Activated CD4-positive, alpha-beta T cell treated with anti-CD3 and anti-CD28 coated beads, Interleukin-2, amount 50 U/mL, for 48 hours (primary cell): ENCODE data around the gene KIF1C.
"Not testable (repeated sequence)": the region's sequence is repeated elsewhere in the genome, so short reads cannot be mapped to it uniquely, and the experiment has no call there.

Experiments
- DNase-seq, 2 experiments: peaks; one replicate each; pipeline ENCODE4 v3.0.0-alpha.2; 2020

KIF1C gene

DNA sequence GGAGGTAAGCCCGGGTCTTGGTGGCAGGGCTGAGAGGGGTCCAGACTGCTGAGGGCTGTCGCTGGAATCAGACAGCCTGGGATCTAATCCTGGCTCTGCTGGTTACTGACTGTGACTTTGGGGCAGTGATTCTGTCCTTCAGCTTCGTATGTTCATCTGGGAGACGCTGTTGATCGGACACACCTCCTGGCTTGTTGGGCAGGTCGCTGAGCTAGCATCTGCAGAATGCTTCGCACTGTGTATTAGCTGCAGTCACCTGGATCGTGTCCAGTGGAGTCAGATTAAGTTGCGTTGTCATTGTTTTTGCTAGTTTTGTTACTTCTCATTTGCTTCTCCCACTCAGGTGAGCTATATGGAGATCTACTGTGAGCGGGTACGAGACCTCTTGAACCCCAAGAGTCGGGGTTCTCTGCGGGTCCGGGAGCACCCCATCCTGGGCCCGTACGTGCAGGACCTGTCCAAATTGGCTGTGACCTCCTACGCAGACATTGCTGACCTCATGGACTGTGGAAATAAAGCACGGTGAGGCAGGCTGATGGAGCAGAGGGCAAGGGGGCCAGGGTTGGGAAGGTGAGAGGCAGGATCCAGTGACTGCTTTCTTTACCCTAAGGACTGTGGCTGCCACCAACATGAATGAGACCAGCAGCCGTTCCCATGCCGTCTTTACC lies 4.5 kb downstream of the KIF1C start:
- DNase-seq = no peak

DNA sequence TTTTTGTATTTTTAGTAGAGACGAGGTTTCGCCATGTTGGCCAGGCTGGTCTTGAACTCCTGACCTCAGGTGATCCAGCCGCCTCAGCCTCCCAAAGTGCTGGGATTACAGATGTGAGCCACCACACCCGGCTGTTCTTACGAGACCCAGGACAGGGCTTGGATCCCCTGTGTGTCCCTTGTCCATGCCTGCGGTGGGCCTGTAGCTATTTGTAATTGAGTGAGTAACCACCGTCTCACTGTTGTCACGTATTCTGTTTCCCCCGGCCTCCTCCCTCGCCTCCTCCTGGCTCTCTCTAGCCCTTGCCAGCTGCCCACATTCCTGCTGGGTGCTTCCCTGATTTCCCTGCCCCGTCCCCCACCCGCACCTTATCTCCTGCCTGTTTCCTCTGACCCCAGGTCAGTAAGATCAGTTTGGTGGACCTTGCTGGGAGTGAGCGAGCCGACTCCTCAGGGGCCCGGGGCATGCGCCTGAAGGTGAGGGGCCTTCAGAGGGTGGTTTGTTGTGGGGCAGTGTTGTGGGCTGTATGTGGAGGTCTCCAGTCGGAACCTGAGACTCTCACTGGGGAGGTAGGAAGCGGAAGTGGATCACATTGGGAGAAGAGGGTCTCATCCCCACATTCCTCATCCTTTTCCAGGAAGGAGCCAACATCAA lies 5.6 kb downstream of the KIF1C start:
- no peak for DNase-seq

DNA sequence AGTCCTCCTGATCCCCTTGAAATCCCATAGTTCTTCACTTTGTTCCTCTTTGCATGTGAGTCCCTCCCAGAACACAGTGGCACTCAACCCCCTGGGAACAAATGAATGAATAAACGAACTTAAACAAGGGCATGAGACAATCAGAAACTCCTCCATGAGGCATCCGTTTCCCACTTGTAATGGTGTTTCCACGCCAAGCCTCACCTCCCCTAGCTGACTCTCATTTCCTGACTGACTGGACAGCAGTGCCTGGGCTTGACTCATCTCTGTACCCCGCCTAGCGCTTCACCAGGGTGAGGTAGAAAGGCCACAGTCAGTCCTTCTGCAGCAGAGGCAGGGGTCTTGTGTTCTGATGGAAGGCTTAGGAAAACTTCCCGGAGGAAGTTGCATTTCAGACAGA lies 14.2 kb downstream of the KIF1C start:
- peak; percentile 48 to 60 for DNase-seq

DNA sequence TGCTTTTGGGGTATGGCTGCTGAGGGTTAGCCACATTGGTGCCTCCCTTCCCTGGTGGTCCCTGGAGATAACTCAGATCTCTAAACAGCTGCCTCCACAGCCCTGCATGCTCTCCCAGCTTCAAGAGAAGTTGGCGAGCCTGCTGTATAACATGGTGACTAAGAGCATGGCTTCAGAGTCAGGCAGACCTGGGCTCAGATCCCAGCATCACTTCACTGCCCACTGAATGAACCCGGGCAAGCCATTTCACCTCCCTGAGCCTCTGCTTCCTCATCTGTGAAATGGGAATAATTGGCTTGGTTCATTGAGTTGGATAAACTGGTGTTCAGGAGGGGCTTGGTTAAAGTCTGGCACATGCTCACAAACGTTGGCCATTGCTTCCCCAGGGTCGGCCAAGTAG lies 16.6 kb downstream of the KIF1C start:
- DNase-seq = no peak

DNA sequence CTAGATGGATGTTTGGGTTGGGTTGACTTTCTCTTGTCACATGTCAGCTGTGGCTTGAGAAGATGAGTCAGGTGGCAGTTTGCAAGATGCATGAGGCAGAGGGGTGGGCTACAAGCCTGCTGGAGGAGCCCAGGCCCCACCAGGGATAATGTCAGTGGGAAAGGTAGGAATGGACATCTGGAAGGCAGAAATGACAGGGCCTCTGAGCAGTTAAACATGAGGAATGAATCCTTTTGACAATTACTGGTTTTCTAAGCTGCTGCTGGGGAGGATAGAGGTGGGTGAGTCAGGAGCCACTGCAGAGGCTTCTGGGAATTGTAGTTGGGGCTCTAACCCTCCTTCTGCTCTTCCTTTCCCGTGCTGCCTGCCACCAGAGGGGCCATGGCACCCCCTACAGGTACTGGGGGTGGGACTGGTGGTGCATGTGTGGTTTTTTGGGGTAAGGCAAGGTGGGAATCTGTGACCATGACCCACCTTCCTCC lies 21.8 kb downstream of the KIF1C start:
- peak; percentile 28 to 34 for DNase-seq

DNA sequence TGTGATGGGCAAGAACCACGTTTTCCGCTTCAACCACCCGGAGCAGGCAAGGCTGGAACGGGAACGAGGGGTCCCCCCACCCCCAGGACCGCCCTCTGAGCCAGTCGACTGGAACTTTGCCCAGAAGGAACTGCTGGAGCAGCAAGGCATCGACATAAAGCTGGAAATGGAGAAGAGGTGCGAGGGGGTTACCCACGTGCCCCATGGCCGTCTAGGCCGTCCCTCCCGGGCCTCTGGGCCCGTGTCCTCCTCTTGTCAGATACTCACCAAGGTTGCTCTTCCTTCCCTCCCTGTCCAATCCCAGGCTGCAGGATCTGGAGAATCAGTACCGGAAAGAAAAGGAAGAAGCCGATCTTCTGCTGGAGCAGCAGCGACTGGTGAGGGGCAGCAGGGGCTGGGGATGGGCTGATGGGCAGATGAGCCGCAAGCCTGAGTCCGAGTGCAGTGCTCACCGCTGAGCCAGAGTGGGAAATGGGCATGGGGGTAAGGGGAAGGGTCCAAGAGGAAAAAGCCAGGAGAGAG lies 22.8 kb downstream of the KIF1C start:
- DNase-seq = no peak

DNA sequence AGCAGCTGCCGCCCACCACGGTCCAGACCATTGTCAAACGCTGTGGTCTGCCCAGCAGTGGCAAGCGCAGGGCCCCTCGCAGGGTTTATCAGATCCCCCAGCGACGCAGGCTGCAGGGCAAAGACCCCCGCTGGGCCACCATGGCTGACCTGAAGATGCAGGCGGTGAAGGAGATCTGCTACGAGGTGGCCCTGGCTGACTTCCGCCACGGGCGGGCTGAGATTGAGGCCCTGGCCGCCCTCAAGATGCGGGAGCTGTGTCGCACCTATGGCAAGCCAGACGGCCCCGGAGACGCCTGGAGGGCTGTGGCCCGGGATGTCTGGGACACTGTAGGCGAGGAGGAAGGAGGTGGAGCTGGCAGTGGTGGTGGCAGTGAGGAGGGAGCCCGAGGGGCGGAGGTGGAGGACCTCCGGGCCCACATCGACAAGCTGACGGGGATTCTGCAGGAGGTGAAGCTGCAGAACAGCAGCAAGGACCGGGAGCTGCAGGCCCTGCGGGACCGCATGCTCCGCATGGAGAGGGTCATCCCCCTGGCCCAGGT lies 24.5 kb downstream of the KIF1C start:
- no peak for DNase-seq

DNA sequence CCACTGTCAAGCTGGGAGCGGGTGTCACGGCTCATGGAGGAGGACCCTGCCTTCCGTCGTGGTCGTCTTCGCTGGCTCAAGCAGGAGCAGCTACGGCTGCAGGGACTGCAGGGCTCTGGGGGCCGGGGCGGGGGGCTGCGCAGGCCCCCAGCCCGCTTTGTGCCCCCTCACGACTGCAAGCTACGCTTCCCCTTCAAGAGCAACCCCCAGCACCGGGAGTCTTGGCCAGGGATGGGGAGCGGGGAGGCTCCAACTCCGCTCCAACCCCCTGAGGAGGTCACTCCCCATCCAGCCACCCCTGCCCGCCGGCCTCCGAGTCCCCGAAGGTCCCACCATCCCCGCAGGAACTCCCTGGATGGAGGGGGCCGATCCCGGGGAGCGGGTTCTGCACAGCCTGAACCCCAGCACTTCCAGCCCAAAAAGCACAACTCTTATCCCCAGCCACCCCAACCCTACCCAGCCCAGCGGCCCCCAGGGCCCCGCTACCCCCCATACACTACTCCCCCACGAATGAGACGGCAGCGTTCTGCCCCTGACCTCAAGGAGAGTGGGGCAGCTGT lies 25.9 kb downstream of the KIF1C start:
- DNase-seq = no peak

DNA sequence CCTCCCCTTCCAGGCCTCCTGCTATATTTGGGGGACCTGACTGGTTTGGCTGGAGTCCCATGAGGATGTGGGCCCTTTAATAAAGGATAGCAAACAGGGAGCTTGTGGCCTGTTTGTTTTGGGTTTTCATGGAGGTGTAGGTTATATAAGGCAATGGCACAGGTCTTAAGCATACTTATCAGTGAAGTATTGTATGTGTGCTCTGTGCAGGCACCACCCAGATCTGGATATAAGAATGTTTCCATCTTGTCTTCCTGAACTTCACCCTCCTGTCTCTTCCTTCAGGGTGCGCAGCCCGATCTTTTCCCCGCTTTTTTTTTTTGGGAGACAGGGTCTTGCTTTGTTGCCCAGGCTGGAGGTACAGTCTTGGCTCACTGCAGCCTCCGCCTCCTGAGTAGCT lies 26.9 kb downstream of the KIF1C start:
- DNase-seq = no peak

DNA sequence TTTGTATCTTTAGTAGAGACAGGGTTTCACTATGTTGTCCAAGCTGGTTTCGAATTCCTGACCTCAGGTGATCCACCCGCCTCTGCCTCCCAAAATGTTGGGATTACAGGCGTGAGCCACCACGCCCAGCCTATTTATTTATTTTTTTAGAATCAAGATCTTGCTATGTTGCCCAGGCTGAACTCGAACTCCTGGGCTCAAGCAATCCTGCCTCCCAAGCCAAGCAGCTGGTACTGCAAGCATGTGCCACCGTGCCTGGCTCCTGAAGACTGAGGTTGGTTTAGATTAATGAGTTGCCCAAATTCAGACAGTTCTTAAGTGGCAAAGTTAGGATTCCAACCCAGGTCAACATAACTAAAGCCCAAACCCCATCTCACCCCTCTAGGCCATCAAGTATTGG lies 29.5 kb downstream of the KIF1C start:
- no peak for DNase-seq

DNA sequence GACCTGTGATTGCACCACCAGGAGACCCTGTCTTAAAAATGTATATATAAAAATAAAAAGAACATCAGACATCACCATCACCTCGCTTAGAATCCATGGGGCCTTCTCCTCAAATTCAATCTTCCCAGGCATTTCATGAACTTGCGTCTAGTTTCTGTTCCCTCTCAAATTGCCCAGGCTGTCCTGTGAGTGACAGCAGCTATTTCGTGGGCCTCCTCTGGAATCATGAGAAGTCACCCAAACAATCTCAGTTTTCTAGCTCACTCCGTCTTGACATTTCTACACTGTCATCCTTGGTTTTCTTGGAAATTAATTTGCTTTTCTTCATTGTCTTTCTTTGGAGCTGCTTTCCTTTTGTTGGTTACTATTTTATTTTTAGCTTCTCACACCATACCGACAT lies 30.2 kb downstream of the KIF1C start:
- DNase-seq = no peak

DNA sequence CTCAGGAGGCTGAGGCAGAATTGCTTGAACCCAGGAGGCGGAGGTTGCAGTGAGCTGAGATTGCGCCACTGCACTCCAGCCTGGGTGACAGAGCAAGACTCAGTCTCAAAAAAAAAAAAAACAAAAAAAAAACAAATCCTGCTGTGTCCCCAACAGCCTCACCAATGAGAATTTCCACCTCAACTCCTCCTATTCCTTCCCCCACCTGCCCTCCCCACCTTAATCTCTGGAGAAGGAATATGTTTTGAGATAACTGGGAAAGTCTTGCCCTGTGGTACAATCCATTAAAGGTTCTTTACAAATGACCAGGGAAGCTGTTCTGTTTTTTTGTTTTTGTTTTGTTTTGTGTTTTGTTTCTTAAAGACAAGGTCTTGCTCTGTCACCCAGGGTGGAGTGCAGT lies 32.4 kb downstream of the KIF1C start:
- not testable (repeated sequence) for DNase-seq

DNA sequence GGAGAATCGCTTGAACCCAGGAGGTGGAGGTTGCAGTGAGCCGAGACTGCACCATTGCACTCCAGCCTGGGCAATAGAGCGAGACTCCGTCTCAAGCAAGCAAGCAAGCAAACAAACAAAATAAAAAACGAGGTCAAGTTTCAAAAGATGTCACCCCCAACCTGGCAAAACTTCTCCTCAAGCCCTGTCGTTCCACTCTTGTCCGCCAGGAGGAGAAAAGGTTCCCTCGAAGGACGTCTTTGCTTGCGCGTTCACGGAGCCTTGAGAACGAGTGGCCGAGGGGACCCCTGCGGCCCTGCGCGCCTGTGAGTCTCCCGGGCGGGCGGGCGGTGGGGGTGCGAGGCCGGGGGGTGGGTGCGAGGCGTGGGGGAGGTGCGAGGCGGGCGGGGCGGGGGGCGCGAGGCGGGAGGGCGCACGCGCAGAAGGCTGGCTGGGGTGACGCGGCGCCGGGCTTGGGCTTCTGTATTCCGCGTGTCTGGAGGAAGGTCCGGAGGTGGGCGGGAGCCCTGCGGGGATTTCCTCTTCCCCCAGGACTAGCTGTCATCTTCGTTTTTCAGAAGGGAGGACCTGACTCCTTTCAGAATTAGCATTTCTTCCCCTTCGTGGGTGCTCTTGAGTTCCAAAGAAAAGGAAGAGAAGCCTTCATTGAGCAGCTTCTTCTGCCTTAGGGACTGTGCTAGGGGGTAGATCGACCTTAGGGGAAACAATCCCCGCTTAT lies 33.8 kb downstream of the KIF1C start:
- peak; percentile 87 to 91 for DNase-seq

DNA sequence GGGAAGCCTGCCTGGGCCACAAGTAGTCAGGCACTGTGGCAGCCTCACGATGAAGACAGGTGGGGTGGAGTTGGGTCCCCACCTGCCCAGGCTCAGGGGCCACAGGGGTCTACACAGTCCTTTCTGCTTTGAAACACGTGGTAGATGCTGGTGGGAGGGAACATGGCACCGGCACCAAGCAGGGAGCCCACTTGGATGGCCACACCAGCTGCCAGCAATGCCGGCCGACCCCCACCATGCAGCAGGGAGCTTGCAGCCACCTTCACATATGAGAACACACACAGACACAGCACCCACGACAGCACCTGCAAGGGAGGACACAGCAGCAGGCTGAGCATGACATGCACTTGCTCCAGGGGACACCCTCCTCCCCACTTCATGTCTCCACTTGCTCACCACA lies 35.1 kb downstream of the KIF1C start:
- DNase-seq = no peak

DNA sequence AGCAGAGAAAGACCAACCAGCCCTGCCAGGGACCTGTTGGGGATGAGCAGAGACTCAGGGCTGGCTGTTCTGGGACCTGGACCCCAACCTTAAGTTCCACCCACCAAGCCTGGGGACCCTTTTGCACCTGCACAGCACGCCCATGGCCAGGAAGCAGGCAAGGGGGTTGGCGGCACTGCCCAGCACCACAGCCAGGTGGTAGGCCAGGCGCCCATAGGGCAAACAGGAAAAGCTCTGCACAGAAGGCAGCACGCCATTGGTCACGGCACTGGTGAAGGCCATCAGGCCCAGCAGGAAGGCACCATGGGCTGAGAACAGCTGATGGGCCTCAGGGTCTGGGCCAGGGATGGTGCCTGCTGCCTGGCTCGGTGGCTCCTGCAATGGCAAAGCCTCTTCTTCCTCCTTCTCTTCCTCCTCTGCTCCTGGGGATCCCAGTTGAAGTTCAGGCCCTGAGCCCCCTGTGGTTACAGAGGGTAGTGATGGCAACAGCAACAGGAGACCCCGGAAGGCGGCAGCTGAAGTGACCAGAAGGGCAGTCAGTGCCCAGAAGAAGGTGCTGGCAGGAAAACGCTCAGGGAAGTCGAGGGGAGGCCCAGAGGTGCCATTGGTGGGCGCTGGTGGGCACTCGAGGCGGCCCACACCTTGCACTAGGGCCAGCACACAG lies 35.7 kb downstream of the KIF1C start:
- DNase-seq = no peak

DNA sequence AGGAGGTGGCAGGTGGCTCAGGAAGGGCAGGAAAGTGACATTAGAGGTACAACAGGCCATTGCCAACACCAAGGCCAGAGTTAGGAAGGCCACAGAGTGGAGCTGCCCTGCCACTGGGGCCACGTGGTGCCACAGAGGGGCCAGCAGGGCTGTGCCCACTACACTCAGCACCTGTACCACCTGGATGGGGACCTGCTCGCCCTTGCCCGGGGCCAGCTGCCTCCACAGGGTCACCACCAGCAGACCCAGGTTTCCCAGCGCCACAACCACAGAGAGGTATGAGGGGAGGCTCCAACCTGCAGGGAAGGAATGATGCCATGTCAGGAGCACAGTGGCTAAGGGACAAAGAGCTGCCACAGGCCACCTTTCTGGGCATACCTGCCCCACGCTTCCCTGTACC lies 36.3 kb downstream of the KIF1C start:
- DNase-seq = no peak

DNA sequence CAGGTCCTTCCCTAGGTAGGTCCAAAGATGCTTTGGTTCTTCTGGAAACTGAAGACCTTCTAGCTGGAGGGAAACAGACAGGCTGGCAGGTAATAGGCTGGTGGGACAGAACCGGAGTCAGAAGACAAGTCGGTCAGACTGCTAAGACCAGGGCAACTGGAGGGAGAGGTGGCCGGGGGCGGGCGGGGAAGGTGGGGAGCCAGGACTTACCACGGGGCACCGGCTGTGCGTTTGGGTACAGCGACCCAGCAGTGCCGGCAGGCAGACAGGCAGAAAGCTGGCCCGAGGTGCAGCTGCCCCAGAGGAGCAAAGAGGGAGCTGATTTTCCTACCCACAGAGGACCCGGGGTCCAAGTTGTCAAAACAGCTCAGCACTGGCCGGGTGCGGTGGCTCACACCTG lies 36.9 kb downstream of the KIF1C start:
- no peak for DNase-seq

DNA sequence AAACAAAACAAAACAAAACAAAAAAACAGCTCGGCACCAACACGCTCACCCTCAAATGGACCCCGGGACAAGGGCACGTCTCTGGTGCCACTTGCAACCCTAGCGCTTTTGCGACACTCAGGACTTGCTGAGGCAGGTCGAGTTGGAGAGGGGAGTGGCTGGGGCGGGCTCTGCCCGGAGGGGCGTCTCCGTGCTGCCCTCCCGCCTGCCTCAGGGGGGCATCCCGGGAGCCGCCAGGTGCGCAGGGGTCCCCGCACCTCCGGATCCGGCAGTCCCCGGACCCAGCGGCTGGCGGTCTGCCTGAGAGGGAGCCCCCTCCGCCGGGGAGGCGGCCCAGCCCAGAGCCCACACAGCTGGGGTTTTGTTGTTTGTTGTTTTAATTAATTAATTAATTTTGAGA lies 37.6 kb downstream of the KIF1C start, which contains the start of gene SLC52A1:
TSS of gene SLC52A1 (minus strand) at position 112 of the 400 bp plus-strand sequence. CDS start 820 bp downstream, outside the sequence.
- DNase-seq = no peak

DNA sequence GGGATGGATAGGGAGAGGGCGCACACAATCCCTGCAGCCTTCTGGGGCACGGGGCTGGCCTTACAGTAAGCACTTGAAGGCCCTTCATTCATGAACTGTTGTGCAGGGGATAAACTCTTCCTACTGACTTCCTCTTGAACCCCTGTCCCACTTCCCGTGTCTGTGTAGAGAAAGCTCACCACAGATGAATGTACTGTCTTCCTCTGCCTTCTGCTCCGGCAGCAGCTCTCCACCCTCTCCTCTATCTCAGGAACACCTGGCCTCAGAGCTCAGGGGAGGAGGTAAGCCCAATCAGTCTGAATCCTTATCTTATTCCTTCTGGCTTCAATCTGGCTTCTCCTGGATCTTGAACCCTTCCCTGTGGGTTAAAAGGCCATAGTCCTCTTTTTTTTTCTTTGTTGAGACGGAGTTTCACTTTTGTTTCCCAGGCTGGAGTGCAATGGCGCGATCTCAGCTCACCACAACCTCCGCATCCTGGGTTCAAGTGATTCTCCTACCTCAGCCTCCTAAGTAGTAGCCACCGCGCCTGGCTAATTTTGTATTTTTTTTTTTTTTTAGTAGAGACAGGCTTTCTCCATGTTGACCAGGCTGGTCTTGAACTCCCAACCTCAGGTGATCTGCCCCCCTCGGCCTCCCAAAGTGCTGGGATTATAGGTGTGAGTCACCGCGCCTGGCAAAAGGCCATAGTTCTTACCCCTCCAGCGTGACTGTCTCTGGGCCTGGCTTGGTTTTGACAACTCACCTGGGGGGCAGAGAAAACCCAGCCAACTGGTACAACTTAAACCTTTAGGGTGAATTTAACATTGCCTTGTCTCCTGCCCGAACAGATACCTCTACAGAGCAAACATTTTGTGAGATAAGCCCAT lies 44.6 kb downstream of the KIF1C start:
- peak; percentile 25 to 48 for DNase-seq

DNA sequence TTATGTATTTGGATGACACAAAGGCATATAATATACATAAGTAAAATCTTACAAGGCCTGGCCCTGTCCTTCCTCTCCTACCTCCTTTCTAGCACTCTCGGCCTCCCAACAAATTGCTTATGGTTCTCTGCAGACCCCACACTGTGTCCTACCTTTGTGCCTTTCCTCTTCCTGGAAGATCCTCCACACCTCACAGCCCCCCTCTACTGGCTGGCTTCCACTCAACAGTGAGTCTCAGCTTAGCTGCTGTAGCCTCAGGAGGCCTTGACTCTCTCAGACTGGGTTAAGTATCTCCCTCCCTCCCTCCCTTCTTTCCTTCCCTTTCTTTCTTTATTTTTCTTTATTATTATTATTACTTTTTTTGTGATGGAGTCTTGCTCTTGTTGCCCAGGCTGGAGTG lies 45.8 kb downstream of the KIF1C start:
- no peak for DNase-seq

DNA sequence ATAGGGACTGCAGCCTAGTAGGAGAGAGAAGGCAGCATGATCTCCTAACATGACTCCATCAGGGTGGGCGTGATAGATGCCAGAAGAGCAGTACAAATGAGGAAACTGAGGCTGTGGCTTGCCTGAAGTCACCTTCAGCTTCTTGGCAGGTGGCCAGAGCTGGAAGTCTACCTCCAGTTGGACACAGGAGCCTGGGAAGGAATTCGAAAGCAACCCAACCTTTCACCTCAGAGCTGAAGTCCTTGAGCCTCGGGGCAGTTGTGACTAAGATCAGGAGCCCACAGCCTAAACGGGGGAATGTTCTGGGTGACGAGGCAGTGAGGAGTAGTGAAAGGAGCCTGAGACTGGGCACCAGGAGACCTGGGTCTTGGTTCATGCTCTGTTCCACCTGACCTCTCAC lies 46.9 kb downstream of the KIF1C start:
- DNase-seq = no peak

DNA sequence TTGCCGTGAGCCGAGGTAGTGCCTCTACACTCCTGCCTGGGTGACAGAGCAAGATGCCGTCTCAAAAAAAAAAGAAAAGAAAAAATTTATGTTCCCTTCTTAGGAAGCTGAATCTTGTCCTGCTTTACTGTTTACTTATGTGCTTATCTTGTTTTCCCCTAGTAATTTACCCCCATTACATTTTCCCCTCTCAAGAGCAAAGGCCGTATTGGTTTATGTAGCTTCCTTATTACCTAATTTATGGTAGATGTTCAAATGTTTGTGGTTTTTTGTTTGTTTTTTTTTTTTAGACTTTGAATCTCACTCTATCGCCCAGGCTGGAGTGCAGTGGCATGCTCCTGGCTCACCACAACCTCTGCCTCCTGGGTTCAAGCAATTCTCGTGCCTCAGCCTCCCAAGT lies 47.7 kb downstream of the KIF1C start:
- no peak for DNase-seq
